Tibial artery (tissue), 4 donors: Measurements from ENCODE around the gene KRTAP2-1.

Experiments used
- DNase-seq, 2 donors: peaks; one replicate each; pipeline ENCODE4 v3.0.0-alpha.2; 2019
- H3K27ac ChIP-seq, 2 donors: fragments of 200-600 bp; sonication (generic) in 1 of 2; 1 replicate in 1 of 2; 2 replicates in 1 of 2; pipeline ENCODE4 v1.5.1; 2018 to 2019; ENCODE audit warnings: mild to moderate bottlenecking in 1 of 2
- H3K27me3 ChIP-seq, 2 donors: fragments of 200-600 bp; sonication (generic) in 1 of 2; one replicate each; pipeline versions ENCODE4 v1.5.1 to v1.6.0; 2016 to 2019
- H3K36me3 ChIP-seq, 3 donors: fragments of 200-600 bp; sonication (generic) in 2 of 3; one replicate each; pipeline ENCODE4 v1.5.1; 2016 to 2019; ENCODE audit warnings: mild to moderate bottlenecking in 2 of 3
- H3K4me1 ChIP-seq, 4 donors: fragments of 200-600 bp; sonication (generic) in 2 of 4; 1 replicate in 3 of 4; 2 replicates in 1 of 4; pipeline ENCODE4 v1.5.1; 2016 to 2019
- H3K4me3 ChIP-seq, 2 donors: fragments of 200-600 bp; sonication (generic) in 1 of 2; 1 replicate in 1 of 2; 2 replicates in 1 of 2; pipeline ENCODE4 v1.5.1; 2018 to 2019; ENCODE audit warnings: mild to moderate bottlenecking in 2 of 2
- H3K9me3 ChIP-seq, 3 donors: fragments of 200-600 bp; sonication (generic) in 1 of 3; one replicate each; pipeline ENCODE4 v1.5.1; 2016 to 2019
- intact Hi-C: fragments of 100-400 bp; cut with DNase I; formaldehyde crosslinking; loops from one replicate; pipeline ENCODE4 v1.15.0; 2023; ENCODE audit warnings: low total_unique reads
- TF ChIP-seq, protein P1 (sequence below), 2 experiments: fragments of 200-600 bp in 1 of 2; fragments of 450-650 bp in 1 of 2; IDR thresholded peaks; one replicate each; pipeline ENCODE4 v1.5.1; 2017 to 2019; ENCODE audit warnings: antibody characterized with exemption in 2 of 2, mild to moderate bottlenecking in 1 of 2, moderate library complexity in 1 of 2

The KRTAP2-1 gene

DNA sequence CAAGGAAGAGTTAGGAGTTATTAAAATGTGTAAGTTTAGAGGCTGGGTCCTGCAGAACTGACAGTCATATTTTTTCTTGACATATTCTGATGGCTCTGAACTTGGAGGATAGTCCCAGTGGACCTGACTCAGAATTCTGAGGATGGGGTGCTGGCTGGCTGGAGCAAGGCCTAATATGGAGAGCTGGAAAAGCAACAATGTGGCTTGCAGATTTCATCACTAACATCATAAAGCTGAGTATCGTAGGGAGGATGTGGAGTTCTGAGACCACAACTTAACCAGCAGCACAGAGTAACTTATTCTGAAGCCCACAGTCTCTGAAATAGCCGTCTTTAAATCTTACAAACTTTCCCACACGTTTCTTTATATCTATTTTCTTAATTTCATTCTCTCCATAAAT lies 22.4 kb downstream of the KRTAP2-1 start:
- Histone ChIP-seq H3K4me1 (no peaks in the 10 kb centered on the region), H3K27ac (no peak overlapping the region), H3K27me3 (peaks cover 0 to 2% of the 10 kb centered on the region in 2 donors), H3K4me3 (no peak overlapping the region), H3K9me3 (no peaks in the 10 kb centered on the region), H3K36me3 (no peaks in the 10 kb centered on the region)
- TF ChIP-seq, protein P1, sequence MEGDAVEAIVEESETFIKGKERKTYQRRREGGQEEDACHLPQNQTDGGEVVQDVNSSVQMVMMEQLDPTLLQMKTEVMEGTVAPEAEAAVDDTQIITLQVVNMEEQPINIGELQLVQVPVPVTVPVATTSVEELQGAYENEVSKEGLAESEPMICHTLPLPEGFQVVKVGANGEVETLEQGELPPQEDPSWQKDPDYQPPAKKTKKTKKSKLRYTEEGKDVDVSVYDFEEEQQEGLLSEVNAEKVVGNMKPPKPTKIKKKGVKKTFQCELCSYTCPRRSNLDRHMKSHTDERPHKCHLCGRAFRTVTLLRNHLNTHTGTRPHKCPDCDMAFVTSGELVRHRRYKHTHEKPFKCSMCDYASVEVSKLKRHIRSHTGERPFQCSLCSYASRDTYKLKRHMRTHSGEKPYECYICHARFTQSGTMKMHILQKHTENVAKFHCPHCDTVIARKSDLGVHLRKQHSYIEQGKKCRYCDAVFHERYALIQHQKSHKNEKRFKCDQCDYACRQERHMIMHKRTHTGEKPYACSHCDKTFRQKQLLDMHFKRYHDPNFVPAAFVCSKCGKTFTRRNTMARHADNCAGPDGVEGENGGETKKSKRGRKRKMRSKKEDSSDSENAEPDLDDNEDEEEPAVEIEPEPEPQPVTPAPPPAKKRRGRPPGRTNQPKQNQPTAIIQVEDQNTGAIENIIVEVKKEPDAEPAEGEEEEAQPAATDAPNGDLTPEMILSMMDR (IDR thresholded peaks at IDR 0.05): no peak
- DNase-seq: no peak
- intact Hi-C loops: no loop called here

GRCh38 chr17:41020336-41020735 lies 26.8 kb downstream of the KRTAP2-1 start:
- no peaks in the 10 kb centered on the region for H3K27me3 ChIP-seq
- no peak overlapping the region for H3K27ac ChIP-seq
- no peaks in the 10 kb centered on the region for H3K4me1 ChIP-seq
- TF ChIP-seq, protein P1 (IDR thresholded peaks at IDR 0.05): no peak
- no peaks in the 10 kb centered on the region for H3K36me3 ChIP-seq
- H3K9me3 ChIP-seq: no peaks in the 10 kb centered on the region
- no peak overlapping the region for H3K4me3 ChIP-seq
- intact Hi-C loops: no loop called here
- no peak for DNase-seq

GRCh38 chr17:41019415-41019814 lies 27.7 kb downstream of the KRTAP2-1 start:
- Histone ChIP-seq H3K27ac (no peak overlapping the region), H3K36me3 (no peaks in the 10 kb centered on the region), H3K9me3 (no peaks in the 10 kb centered on the region), H3K27me3 (no peaks in the 10 kb centered on the region), H3K4me3 (no peak overlapping the region), H3K4me1 (no peaks in the 10 kb centered on the region)
- TF ChIP-seq, protein P1 (IDR thresholded peaks at IDR 0.05): no peak
- intact Hi-C loops: no loop called here
- DNase-seq: no peak

GRCh38 chr17:41018541-41018940 lies 28.6 kb downstream of the KRTAP2-1 start:
- no peak overlapping the region for H3K4me3 ChIP-seq
- no peaks in the 10 kb centered on the region for H3K36me3 ChIP-seq
- H3K4me1 ChIP-seq: no peaks in the 10 kb centered on the region
- intact Hi-C loops: no loop called here
- H3K27ac ChIP-seq: no peak overlapping the region
- no peaks in the 10 kb centered on the region for H3K9me3 ChIP-seq
- TF ChIP-seq, protein P1 (IDR thresholded peaks at IDR 0.05): no peak
- DNase-seq: no peak
- H3K27me3 ChIP-seq: no peaks in the 10 kb centered on the region

- TF ChIP-seq, protein P1 (IDR thresholded peaks at IDR 0.05): no peak
- intact Hi-C loops: no loop called here
- Histone ChIP-seq H3K27me3 (no peaks in the 10 kb centered on the region), H3K4me3 (no peak overlapping the region), H3K4me1 (no peaks in the 10 kb centered on the region), H3K9me3 (no peaks in the 10 kb centered on the region), H3K27ac (no peak overlapping the region), H3K36me3 (no peaks in the 10 kb centered on the region)
- no peak for DNase-seq
Observed at GRCh38 chr17:41016578-41017215, 30.4 kb downstream of the KRTAP2-1 start.

DNA sequence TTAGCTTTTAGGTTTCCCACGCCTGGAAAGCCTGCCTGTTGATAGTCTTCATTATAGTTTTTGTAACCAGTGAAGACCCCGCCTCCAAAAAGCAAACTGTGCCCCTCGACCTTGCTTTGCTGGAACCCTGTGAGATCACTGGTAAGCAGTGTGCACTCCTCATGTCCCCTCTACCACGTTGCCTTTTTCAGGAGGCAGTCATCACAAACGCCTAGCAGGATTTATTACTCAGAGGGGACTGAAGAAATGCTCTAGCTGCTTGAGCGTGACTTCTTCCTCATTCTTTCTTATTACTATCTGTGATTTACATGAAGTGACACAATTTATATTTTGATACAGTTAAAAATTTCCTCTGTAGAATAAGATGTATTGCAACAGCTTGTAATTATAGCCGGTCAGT lies 31.7 kb downstream of the KRTAP2-1 start:
- Histone ChIP-seq H3K4me3 (no peak overlapping the region), H3K36me3 (no peaks in the 10 kb centered on the region), H3K4me1 (no peaks in the 10 kb centered on the region), H3K27me3 (no peaks in the 10 kb centered on the region), H3K9me3 (no peaks in the 10 kb centered on the region), H3K27ac (no peak overlapping the region)
- TF ChIP-seq, protein P1 (IDR thresholded peaks at IDR 0.05): no peak
- no peak for DNase-seq
- intact Hi-C loops: no loop called here
